Cardiac septum (tissue), 1 donor: ENCODE measurements around the gene ROCK1. TPM values are rescaled to one million over a fixed set of nuclear protein-coding genes. Genes with fewer than 3 reads are reported as not detected.
"Not testable (repeated sequence)": the region's sequence is repeated elsewhere in the genome, so short reads cannot be mapped to it uniquely, and the experiment has no call there.

Experiments
- DNase-seq: peaks from one replicate; pipeline ENCODE4 v3.0.0-alpha.2; 2020; ENCODE audit warnings: low spot score
- intact Hi-C: fragments of 100-400 bp; cut with DNase I; formaldehyde crosslinking; loops from one replicate; pipeline ENCODE4 v1.14.0; 2022
- total RNA-seq: library from RNA; stranded (reverse); fragmentation: NEBNext Ultra II Directional; extraction: Animal tissue kit (Norgen Biotek cat#: 25700); gene quantifications from one replicate; pipeline ENCODE4 v1.2.1, GENCODE V29; 2021
- donor health status: DM: no; HTN: no; CAD: no.

The ROCK1 gene
- total RNA-seq, 1 donor from 2014 or later: 49.1 TPM

DNA sequence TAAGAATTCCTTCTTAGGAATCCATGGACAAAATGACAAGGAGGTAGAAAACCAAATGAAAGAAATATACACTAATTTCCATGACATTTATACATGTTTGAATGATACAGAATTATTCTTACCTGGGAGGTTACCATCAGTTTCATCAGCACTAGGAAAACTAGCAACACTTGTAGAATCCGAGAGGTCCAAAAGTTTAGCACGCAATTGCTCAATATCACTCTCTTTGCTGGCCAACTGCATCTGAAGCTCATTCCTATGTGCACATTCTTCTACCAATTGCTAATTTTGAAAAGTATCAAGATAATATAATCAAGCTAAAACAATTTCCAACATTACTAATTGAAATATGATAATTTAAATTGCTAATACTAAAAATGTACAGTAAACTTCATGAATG lies 144.8 kb downstream of the ROCK1 start:
- intact Hi-C loops: no loop called here

DNA sequence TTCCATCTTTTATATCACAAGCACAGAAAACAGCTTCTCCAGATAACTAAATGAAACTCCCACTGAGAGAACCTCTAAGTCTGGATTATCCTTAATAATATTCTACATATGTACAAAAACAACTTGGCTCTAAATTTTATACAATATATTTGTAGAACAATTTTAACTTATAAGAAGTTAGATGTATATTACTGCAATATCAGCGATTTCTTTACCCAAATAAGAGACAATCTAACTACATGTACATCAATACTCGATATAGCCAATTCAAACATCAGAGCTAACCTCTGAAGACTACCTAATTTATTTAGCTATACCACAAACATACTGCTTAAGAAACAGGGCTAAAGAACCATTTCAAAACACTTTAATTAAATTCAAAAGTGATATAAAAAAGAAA lies 148.6 kb downstream of the ROCK1 start:
- DNase-seq: no peak
- intact Hi-C loops: no loop called here

More for the DNA sequence above, 144.8 kb downstream of the ROCK1 start:
- no peak for DNase-seq

DNA sequence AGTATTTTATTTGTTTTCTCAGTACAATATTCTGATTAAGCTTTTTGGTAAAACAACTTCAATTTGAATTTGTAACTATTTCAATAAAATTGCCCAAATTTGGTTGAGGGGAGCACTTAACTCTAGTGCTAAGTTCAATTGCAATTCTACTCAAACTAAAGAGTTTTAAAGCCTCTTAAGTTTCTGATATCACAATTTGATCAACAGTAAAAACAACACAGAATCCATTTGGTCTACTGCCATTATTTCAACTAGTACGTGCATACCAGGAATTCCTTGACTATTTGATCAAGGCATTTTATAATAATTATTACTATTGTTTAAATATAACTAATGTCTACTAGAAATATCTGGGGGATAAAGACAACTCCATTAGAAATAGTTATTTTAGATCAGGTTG lies 150.9 kb downstream of the ROCK1 start:
- intact Hi-C loops: no loop called here
- no peak for DNase-seq

DNA sequence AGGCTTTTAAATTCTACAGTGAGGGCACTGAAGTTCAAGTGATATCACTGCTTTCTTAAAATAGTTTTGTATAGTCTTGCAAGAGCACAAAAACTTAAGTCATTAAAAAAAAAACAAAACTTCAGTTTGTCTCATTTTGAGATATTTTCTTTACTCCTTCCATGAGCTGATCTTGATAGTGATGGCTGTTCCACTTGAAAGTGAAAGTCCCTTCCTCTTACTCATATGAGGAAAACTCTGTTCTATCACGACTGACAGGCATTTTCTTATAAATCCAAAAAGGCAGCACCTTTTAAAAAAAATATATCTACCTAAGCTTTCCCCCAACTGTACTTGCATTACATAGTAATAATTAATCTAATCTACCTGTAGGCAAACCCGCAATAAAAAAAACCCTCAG lies 160.8 kb downstream of the ROCK1 start:
- intact Hi-C loops, DNase-seq: not testable (repeated sequence)

Other genes starting within 250 kb of the ROCK1 start
- gene GREB1L, start 130.4 kb upstream of the ROCK1 start, total RNA-seq: 16.2 TPM